Epithelial cell of umbilical artery (primary cell): ENCODE results near the gene ZNF283. TPM values are rescaled to one million over a fixed set of nuclear protein-coding genes. Genes with fewer than 3 reads are reported as not detected.

Experiments
- total RNA-seq: library from RNA; depleted of rRNA; stranded (reverse); fragments of >200 nt; gene quantifications from 2 replicates; pipeline ENCODE4 v1.2.3, GENCODE V29; 2014

The ZNF283 gene
- total RNA-seq, result 6.8 and 10.6 TPM in 2 replicates

GRCh38 chr19:43826787-43827754 lies at the start of gene ZNF283:
Gene ZNF283, plus strand, starts transcription at chr19:43827321. Its CDS starts 6,184 bp downstream, at chr19:43833505.

GRCh38 chr19:43780706-43781525 lies 46.2 kb upstream of the ZNF283 start, which contains the start of gene KCNN4:
Gene KCNN4, minus strand, starts transcription at chr19:43780973. Its CDS starts 112 bp downstream, at chr19:43780861.

GRCh38 chr19:43802216-43802951 lies 24.7 kb upstream of the ZNF283 start, which contains the start of gene LYPD5:
Gene LYPD5, minus strand, starts transcription at chr19:43802447. Its CDS starts 67 bp downstream, at chr19:43802380.

GRCh38 chr19:43883864-43884263 lies 56.7 kb downstream of the ZNF283 start, which contains the start of gene ZNF404:
Gene ZNF404, minus strand, starts transcription at chr19:43883964.

Other genes with a start within 250 kb of the ZNF283 start
- gene IRGQ, start 231.2 kb upstream of the ZNF283 start, total RNA-seq, result 23.1 and 28.3 TPM in 2 replicates
- 15.3 and 27.2 TPM in 2 replicates for gene ZNF576, start 230.7 kb upstream of the ZNF283 start, total RNA-seq
- gene SRRM5, start 215.2 kb upstream of the ZNF283 start, total RNA-seq, result not detected in 2 replicates
- gene ZNF428, start 207.7 kb upstream of the ZNF283 start, total RNA-seq, result 50.7 and 51.7 TPM in 2 replicates
- gene CADM4, start 187.5 kb upstream of the ZNF283 start, total RNA-seq, result 3.0 and 3.2 TPM in 2 replicates
- gene PLAUR, start 157.2 kb upstream of the ZNF283 start, total RNA-seq, result 54.9 and 91.9 TPM in 2 replicates
- gene IRGC, start 111.2 kb upstream of the ZNF283 start, total RNA-seq, result not detected in 2 replicates
- gene SMG9, start 72.4 kb upstream of the ZNF283 start, total RNA-seq, result 3.2 and 6.1 TPM in 2 replicates
- 0.46 and 0.65 TPM in 2 replicates for gene KCNN4, start 46.3 kb upstream of the ZNF283 start, total RNA-seq
- gene LYPD5, start 24.9 kb upstream of the ZNF283 start, total RNA-seq, result 0.32 and 0.46 TPM in 2 replicates
- gene ZNF404, start 56.6 kb downstream of the ZNF283 start, total RNA-seq, result 0.97 and 2.1 TPM in 2 replicates
- 12.3 and 14.6 TPM in 2 replicates for gene ZNF45, start 108.0 kb downstream of the ZNF283 start, total RNA-seq
- gene ZNF221, start 123.9 kb downstream of the ZNF283 start, total RNA-seq, result 3.2 and 10.6 TPM in 2 replicates
- 8.1 and 8.4 TPM in 2 replicates for gene ZNF155, start 156.9 kb downstream of the ZNF283 start, total RNA-seq
- 2.9 and 5.3 TPM in 2 replicates for gene ZNF230, start 175.6 kb downstream of the ZNF283 start, total RNA-seq
- 5.5 and 5.8 TPM in 2 replicates for gene ZNF222, start 198.1 kb downstream of the ZNF283 start, total RNA-seq
- 7.1 and 9.6 TPM in 2 replicates for gene ZNF223, start 224.7 kb downstream of the ZNF283 start, total RNA-seq
- 2.3 and 3.0 TPM in 2 replicates for gene ZNF284, start 244.8 kb downstream of the ZNF283 start, total RNA-seq